CD4-positive, CD25-positive, alpha-beta regulatory T cell (primary cell): ENCODE measurements around the gene PLEKHG2. TPM values are rescaled to one million over a fixed set of nuclear protein-coding genes. Genes with fewer than 3 reads are reported as not detected.

ENCODE experiments used
- ATAC-seq, 2 donors: fragments of 150-1000 bp; cut with Tn5 transposase; one replicate each; pipeline ENCODE4 v1.10.0; 2021; ENCODE audit warnings: low read depth in 2 of 2, moderate number of reproducible peaks in 2 of 2, moderate library complexity in 1 of 2
- DNase-seq, 3 donors: peaks; one replicate each; pipeline versions ENCODE4 v3.0.0 to v3.0.0-alpha.2; 2012 to 2022; ENCODE audit warnings: mixed read lengths in 1 of 3
- H3K27ac ChIP-seq: one replicate; pipeline ENCODE4 v1.7.0; 2013; ENCODE audit warnings: mild to moderate bottlenecking, low read length; ENCODE audit not compliant: insufficient read depth, poor library complexity, severe bottlenecking
- H3K27me3 ChIP-seq: one replicate; pipeline ENCODE4 v1.7.0; 2013; ENCODE audit warnings: low read length; ENCODE audit not compliant: control insufficient read depth, insufficient read depth
- H3K36me3 ChIP-seq: one replicate; pipeline ENCODE4 v1.7.0; 2013; ENCODE audit warnings: mild to moderate bottlenecking, low read length, moderate library complexity; ENCODE audit not compliant: control insufficient read depth, insufficient read depth
- H3K4me1 ChIP-seq: 2 replicates; pipeline ENCODE4 v1.7.0; 2013; ENCODE audit warnings: mild to moderate bottlenecking, low read length; ENCODE audit not compliant: insufficient read depth, control insufficient read depth, poor library complexity, severe bottlenecking
- H3K4me3 ChIP-seq: one replicate; pipeline ENCODE4 v1.7.0; 2013; ENCODE audit warnings: low read depth, mild to moderate bottlenecking, low read length, moderate library complexity
- H3K9me3 ChIP-seq, 2 experiments: 1 replicate in 1 of 2; 2 replicates in 1 of 2; pipeline ENCODE4 v1.7.0; 2013; ENCODE audit warnings: low read length in 2 of 2, mild to moderate bottlenecking in 1 of 2, moderate library complexity in 1 of 2; ENCODE audit not compliant: control insufficient read depth in 2 of 2
- H3K27ac Mint-ChIP-seq, 3 donors: one replicate each; pipeline ENCODE4 v1.8.0; 2020 to 2022; ENCODE audit warnings: mild to moderate bottlenecking in 3 of 3, mixed read lengths in 3 of 3, moderate library complexity in 2 of 3
- H3K27me3 Mint-ChIP-seq: one replicate; pipeline ENCODE4 v1.8.0; 2022; ENCODE audit warnings: mild to moderate bottlenecking, mixed read lengths
- H3K36me3 Mint-ChIP-seq: one replicate; pipeline ENCODE4 v1.8.0; 2020; ENCODE audit warnings: mixed read lengths
- H3K4me1 Mint-ChIP-seq, 4 donors: one replicate each; pipeline ENCODE4 v1.8.0; 2020 to 2022; ENCODE audit warnings: mixed read lengths in 4 of 4, mild to moderate bottlenecking in 1 of 4
- H3K4me3 Mint-ChIP-seq, 4 donors: one replicate each; pipeline ENCODE4 v1.8.0; 2020 to 2022; ENCODE audit warnings: mild to moderate bottlenecking in 4 of 4, mixed read lengths in 4 of 4, moderate library complexity in 3 of 4
- H3K9me3 Mint-ChIP-seq, 7 donors: one replicate each; pipeline ENCODE4 v1.8.0; 2020 to 2022; ENCODE audit warnings: mixed read lengths in 7 of 7, mild to moderate bottlenecking in 3 of 7, moderate library complexity in 2 of 7
- polyA plus RNA-seq, 4 donors: library from polyadenylated mRNA; unstranded; fragments of 300-500 nt; fragmentation: Illumina TruSeq; gene quantifications; one replicate each; pipeline ENCODE4 v1.2.3, GENCODE V29; 2021
- total RNA-seq: library from RNA; stranded (reverse); gene quantifications from one replicate; pipeline ENCODE4 v1.2.3, GENCODE V29; 2022

Gene PLEKHG2
- total and polyA plus RNA-seq, 5 donors from 2014 or later: 1.3 to 209 (median 3.1) TPM

GRCh38 chr19:39389631-39390414 lies 22.6 kb upstream of the PLEKHG2 start:
- no peaks in the 10 kb centered on the region for H3K27me3 Mint-ChIP-seq
- H3K4me1 Mint-ChIP-seq: peaks cover 0 to 32% (median 21%) of the 10 kb centered on the region in 4 donors
- Histone ChIP-seq H3K36me3 (peaks cover 52% of the 10 kb centered on the region), H3K27ac (peak overlapping the region; percentile 99), H3K4me3 (peak overlapping the region; percentile 91), H3K4me1 (peaks cover 22% of the 10 kb centered on the region), H3K9me3 (no peaks in the 10 kb centered on the region), H3K27me3 (no peaks in the 10 kb centered on the region)
- DNase-seq (no peak), ATAC-seq (no peak)
- peaks cover 43% of the 10 kb centered on the region for H3K36me3 Mint-ChIP-seq
- no peaks in the 10 kb centered on the region for H3K9me3 Mint-ChIP-seq
- H3K27ac Mint-ChIP-seq: peak overlapping the region; percentile 98 to 100 (median 99)
- H3K4me3 Mint-ChIP-seq: peak overlapping the region; percentile 89 to 98 (median 98)

GRCh38 chr19:39390451-39390750 lies 22.1 kb upstream of the PLEKHG2 start:
- H3K27ac ChIP-seq: peak overlapping the region; percentile 99
- no peaks in the 10 kb centered on the region for H3K9me3 Mint-ChIP-seq
- peaks cover 56% of the 10 kb centered on the region for H3K36me3 ChIP-seq
- DNase-seq (peak in 2 of 3 donors; percentile 81 to 84), ATAC-seq (no peak)
- H3K4me3 ChIP-seq: peak overlapping the region; percentile 91
- no peaks in the 10 kb centered on the region for H3K27me3 Mint-ChIP-seq
- H3K4me3 Mint-ChIP-seq: peak overlapping the region; percentile 89 to 98 (median 98)
- no peaks in the 10 kb centered on the region for H3K27me3 ChIP-seq
- H3K36me3 Mint-ChIP-seq: peaks cover 47% of the 10 kb centered on the region
- no peaks in the 10 kb centered on the region for H3K9me3 ChIP-seq
- H3K27ac Mint-ChIP-seq: peak overlapping the region; percentile 98 to 100 (median 99)
- peaks cover 0 to 37% (median 23%) of the 10 kb centered on the region in 4 donors for H3K4me1 Mint-ChIP-seq
- peaks cover 22% of the 10 kb centered on the region for H3K4me1 ChIP-seq

DNA sequence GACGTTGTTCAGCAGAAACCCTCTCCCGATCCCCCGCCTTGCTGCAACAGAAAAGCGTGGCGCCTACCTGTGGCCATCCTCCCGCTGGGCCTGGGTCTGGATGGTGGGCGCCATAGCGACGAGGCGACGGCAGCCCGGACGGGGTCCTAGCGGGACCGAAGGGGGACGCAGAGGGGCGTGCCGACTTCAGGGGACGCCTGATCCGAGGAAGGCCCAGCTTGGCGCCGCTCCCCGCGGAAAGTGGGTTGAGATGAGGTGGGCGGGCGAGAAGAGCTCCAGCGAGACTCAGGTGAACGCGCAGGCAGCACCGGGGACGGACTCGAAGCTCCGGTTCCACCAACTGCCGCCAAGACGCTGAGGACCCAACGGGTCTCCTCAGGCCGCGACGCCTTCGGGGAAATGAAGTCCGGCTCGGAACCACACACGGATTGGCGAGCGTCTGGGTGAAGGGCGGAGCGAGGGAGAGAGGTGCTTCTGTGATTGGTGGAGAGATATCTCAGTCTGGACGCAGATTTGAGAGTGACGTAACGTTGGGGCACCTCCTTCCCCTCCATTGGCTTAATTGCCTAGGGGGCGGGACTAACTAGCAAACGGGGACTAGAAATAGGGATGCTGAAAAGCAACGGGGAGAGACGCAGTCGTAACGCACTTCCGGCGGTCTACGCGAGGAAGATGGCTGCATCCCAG lies 21.6 kb upstream of the PLEKHG2 start, which contains the start of the genes MED29 and PAF1:
MED29 (plus strand) TSS at position 628 of the 687 bp plus-strand sequence; CDS start at position 673, 45 bp downstream.
PAF1 (minus strand) TSS at position 356 of the 687 bp plus-strand sequence; CDS start at position 114, 242 bp downstream.
- DNase-seq: peak; percentile 96 to 100 (median 99)
- Mint-ChIP-seq H3K4me1 (peaks cover 0 to 39% (median 23%) of the 10 kb centered on the region in 4 donors), H3K36me3 (peaks cover 42% of the 10 kb centered on the region), H3K27ac (peak within 1 kb of the TSS; percentile 98 to 100 (median 99)), H3K9me3 (no peaks in the 10 kb centered on the region), H3K27me3 (no peaks in the 10 kb centered on the region), H3K4me3 (peak within 1 kb of the TSS; percentile 89 to 98 (median 98))
- H3K27me3 ChIP-seq: no peaks in the 10 kb centered on the region
- peak within 1 kb of the TSS; percentile 99 for H3K27ac ChIP-seq
- no peaks in the 10 kb centered on the region for H3K9me3 ChIP-seq
- peaks cover 22% of the 10 kb centered on the region for H3K4me1 ChIP-seq
- peak; percentile 94 to 95 for ATAC-seq
- H3K4me3 ChIP-seq: peak within 1 kb of the TSS; percentile 91
- H3K36me3 ChIP-seq: peaks cover 51% of the 10 kb centered on the region

DNA sequence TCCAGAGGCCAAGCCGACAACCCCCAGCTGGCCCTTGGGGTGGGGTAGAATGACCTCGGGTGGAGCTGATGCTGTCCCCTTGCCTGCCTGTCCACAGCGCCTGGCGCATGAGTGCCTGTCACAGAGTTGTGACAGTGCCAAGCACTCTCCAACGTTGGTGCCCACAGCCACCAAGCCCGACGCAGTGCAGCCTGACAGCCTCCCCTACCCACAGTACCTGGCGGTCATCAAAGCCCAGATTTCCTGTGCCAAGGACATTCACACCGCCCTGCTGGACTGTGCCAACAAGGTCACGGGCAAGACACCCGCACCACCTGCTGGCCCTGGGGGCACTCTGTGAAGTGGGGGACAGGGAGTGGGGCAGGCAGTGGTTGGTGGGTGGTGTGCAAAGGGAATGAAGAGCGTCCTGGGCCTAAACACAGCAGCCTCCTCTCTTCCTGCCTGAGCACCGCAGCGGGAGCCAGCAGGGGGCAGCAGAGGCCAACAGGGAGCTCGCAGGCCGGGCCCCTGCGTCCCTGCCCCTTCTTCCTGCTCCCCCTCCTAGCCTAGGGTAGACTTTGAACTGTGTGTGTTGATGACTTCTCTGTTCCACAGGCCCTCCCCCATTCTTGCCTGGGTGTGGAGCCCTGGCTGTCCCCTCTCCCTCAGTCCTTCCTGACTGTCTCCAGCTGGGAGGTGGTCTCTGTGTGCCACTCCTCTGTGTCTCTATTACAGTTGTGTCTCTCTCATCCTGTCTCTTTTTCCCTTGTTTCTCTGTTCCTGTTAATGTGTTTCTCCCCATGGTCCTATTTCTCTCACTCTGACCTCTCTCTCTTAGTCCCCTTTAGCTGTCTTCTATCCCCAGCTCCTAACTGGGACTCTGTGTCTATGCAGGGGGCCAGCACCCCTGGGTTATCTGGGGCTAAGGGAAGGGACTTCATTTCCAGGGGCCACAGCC lies 14.8 kb upstream of the PLEKHG2 start:
- no peaks in the 10 kb centered on the region for H3K9me3 Mint-ChIP-seq
- H3K9me3 ChIP-seq: no peaks in the 10 kb centered on the region
- peak overlapping the region; percentile 95 to 98 (median 98) for H3K27ac Mint-ChIP-seq
- H3K27me3 Mint-ChIP-seq: peaks cover 8% of the 10 kb centered on the region
- peaks cover 23% of the 10 kb centered on the region for H3K36me3 Mint-ChIP-seq
- H3K4me1 Mint-ChIP-seq: peaks cover 8 to 69% (median 40%) of the 10 kb centered on the region in 4 donors
- DNase-seq (peak; percentile 84 to 94 (median 92)), ATAC-seq (peak; percentile 56 to 57)
- peak overlapping the region; percentile 83 for H3K27ac ChIP-seq
- peaks cover 22% of the 10 kb centered on the region for H3K36me3 ChIP-seq
- H3K4me3 Mint-ChIP-seq: peak overlapping the region; percentile 75 to 94 (median 78)
- no peaks in the 10 kb centered on the region for H3K27me3 ChIP-seq
- H3K4me3 ChIP-seq: peak overlapping the region; percentile 61
- peaks cover 48% of the 10 kb centered on the region for H3K4me1 ChIP-seq

DNA sequence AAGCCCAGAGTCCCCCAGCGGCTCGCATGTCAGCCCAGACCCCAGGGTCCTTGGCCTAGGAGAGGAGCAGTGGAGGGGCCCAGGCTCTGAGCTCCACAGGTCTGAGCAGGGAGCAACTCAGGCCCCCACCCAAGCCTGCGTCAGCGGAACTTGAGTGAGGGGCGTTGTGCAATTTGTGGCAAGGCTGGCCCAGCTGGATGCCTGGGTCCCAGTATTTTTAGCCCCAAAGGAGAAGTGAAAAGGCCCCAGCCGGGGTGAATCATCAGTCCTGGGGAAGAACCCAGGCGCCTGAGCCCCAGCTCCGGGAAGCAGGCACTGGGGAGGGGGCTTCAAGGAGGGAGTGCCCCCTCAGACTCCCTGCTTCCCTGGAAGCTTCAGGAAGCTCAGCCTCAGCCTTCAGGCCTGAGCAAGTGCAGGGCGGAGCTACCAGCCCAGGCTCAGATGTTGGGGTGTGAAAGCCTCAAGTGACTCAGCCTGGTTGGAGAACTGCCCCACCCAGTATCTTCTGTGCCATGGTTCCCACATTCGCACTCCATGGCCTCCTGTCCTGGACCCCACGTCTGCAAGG lies 14.1 kb upstream of the PLEKHG2 start:
- Histone ChIP-seq H3K36me3 (peaks cover 21% of the 10 kb centered on the region), H3K9me3 (no peaks in the 10 kb centered on the region), H3K27ac (peak overlapping the region; percentile 83), H3K27me3 (no peaks in the 10 kb centered on the region), H3K4me1 (peaks cover 56% of the 10 kb centered on the region), H3K4me3 (no peak overlapping the region)
- DNase-seq: peak in 1 of 3 donors; percentile 75
- Mint-ChIP-seq H3K4me3 (peak overlapping the region in 3 of 4 donors; percentile 76 to 94 (median 79)), H3K36me3 (peaks cover 21% of the 10 kb centered on the region), H3K27me3 (peaks cover 8% of the 10 kb centered on the region), H3K27ac (peak overlapping the region; percentile 95 to 98 (median 98)), H3K9me3 (no peaks in the 10 kb centered on the region), H3K4me1 (peaks cover 8 to 70% (median 39%) of the 10 kb centered on the region in 4 donors)
- ATAC-seq: no peak

DNA sequence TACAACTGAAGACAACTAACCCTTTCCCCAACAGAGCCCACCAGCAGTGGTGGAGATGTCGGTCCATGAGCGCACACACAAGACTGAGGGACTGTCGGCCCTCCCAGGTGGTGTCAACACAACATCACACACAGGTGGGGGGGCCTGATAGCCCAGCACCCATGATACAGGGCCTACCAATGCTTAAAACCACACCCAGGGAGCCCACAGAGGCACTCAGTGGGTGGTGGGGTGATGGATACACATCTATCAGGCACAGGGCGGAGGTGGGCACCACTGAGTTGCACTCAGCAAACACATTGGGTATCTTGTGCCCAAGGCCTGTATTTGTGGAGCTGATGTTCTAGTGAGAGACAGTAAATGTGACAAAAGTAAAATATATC lies 12.8 kb upstream of the PLEKHG2 start:
- peak overlapping the region in 2 of 4 donors; percentile 26 to 83 for H3K4me3 Mint-ChIP-seq
- ATAC-seq: no peak
- H3K36me3 Mint-ChIP-seq: peaks cover 14% of the 10 kb centered on the region
- no peaks in the 10 kb centered on the region for H3K9me3 ChIP-seq
- peaks cover 67% of the 10 kb centered on the region for H3K4me1 ChIP-seq
- no peaks in the 10 kb centered on the region for H3K27me3 ChIP-seq
- H3K27ac Mint-ChIP-seq: peak overlapping the region; percentile 45 to 99 (median 93)
- H3K4me1 Mint-ChIP-seq: peaks cover 8 to 73% (median 39%) of the 10 kb centered on the region in 4 donors
- H3K27ac ChIP-seq: peak overlapping the region; percentile 18
- H3K36me3 ChIP-seq: peaks cover 11% of the 10 kb centered on the region
- H3K27me3 Mint-ChIP-seq: peaks cover 8% of the 10 kb centered on the region
- DNase-seq: no peak
- H3K4me3 ChIP-seq: no peak overlapping the region
- H3K9me3 Mint-ChIP-seq: no peaks in the 10 kb centered on the region
